ENCODE data around the gene EPS8.
A peak's percentile ranks its signal among the peaks of the same experiment; 100 is the strongest.

EPS8 gene

DNA sequence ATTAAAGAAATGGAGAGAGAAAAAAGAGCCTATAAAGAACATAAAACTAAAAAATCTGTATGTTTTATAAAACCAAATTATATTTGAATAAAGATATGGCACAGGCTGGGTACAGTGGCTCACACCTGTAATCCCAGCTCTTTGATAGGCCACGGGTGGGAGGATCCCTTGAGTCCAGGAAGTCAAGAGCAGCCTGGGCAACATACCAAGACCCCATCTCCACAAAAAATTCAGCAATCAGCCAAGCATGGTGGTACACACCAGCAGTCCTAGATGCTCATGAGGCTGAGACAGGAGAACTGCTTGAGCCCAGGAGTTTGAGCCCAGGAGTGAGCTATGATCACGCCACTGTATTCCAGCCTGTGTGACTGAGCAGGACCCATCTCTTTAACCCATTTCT lies 74.9 kb downstream of the EPS8 start:
- H3K4me3 ChIP-seq (ENCODE audit: low read depth, low read length): no peak overlapping the region
- DNase-seq (ENCODE audit: low read depth): no peak
- TF ChIP-seq, protein P1, sequence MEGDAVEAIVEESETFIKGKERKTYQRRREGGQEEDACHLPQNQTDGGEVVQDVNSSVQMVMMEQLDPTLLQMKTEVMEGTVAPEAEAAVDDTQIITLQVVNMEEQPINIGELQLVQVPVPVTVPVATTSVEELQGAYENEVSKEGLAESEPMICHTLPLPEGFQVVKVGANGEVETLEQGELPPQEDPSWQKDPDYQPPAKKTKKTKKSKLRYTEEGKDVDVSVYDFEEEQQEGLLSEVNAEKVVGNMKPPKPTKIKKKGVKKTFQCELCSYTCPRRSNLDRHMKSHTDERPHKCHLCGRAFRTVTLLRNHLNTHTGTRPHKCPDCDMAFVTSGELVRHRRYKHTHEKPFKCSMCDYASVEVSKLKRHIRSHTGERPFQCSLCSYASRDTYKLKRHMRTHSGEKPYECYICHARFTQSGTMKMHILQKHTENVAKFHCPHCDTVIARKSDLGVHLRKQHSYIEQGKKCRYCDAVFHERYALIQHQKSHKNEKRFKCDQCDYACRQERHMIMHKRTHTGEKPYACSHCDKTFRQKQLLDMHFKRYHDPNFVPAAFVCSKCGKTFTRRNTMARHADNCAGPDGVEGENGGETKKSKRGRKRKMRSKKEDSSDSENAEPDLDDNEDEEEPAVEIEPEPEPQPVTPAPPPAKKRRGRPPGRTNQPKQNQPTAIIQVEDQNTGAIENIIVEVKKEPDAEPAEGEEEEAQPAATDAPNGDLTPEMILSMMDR (IDR thresholded peaks at IDR 0.05; ENCODE audit: control insufficient read depth, extremely low read depth, insufficient read depth): no peak

DNA sequence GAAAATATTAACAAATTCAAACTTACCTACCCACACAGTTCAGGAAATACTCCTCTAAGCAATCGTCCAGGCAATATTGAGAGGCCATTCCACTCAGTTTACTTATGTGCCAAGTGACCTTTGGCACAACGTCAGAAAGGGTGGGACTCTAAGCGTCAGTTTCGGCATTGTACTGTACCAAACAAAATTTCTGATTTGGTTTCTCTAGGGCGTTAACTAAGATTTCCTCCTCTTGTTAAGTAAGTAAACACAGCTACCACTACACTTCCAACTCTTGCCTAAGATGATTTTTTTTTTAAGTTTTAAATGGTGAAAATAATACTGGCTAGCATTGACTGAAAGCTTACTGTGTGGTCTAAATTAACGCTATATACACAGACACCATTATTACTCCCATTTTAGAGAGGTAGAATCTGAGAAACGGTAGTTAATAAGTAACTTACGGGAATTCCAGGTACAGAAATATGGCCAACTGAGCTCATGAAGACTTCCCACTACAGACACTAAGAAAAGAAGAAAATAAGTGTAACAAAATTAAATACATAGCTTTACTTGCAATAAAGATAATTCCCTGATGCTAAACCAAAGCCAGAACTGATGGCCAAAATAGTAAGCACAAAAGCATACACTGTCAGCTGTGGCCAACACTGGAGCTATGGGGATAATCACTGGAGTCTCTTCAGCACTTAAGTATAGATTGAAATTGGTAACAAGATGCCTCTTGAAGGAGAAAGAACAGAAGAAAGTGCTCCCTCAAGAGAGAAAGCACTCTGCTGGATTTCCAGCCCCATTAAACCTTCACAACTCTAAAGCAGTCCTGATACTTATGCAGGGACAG lies 76.1 kb downstream of the EPS8 start:
- DNase-seq (ENCODE audit: low read depth): no peak
- TF ChIP-seq, protein P1 (IDR thresholded peaks at IDR 0.05; ENCODE audit: control insufficient read depth, extremely low read depth, insufficient read depth): no peak

DNA sequence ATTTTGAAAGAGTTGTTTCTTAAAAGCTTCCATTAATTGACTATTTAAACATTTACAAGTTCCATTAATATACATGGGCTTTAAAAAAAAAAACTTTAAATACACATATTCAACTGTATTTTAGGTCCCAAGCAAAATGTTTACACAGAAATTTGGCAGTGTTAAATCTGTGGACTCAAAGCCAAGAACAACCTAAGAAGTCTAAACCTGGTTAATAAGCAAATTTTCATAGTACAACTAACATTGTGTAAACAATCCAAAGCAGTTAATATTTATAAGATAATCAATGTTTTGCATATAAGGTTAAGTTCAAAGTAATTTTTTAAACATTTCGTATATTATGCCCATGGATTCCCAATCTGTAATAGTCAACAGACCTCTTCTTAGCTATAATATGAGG lies 77.0 kb downstream of the EPS8 start:
- no peak for DNase-seq (ENCODE audit: low read depth)
- no peak overlapping the region for H3K4me3 ChIP-seq (ENCODE audit: low read depth, low read length)
- TF ChIP-seq, protein P1 (IDR thresholded peaks at IDR 0.05; ENCODE audit: control insufficient read depth, extremely low read depth, insufficient read depth): no peak

More for the DNA sequence above, 76.1 kb downstream of the EPS8 start:
- no peak overlapping the region for H3K4me3 ChIP-seq (ENCODE audit: low read depth, low read length)

- H3K4me3 ChIP-seq (ENCODE audit: low read depth, low read length): no peak overlapping the region
- TF ChIP-seq, protein P1 (IDR thresholded peaks at IDR 0.05; ENCODE audit: control insufficient read depth, extremely low read depth, insufficient read depth): no peak
- peak; percentile 23 for DNase-seq (ENCODE audit: low read depth)
Observed at GRCh38 chr12:15710860-15711510, 78.2 kb downstream of the EPS8 start.

GRCh38 chr12:15709551-15709950 lies 79.6 kb downstream of the EPS8 start:
- H3K4me3 ChIP-seq (ENCODE audit: low read depth, low read length): no peak overlapping the region
- no peak for DNase-seq (ENCODE audit: low read depth)
- TF ChIP-seq, protein P1 (IDR thresholded peaks at IDR 0.05; ENCODE audit: control insufficient read depth, extremely low read depth, insufficient read depth): no peak

DNA sequence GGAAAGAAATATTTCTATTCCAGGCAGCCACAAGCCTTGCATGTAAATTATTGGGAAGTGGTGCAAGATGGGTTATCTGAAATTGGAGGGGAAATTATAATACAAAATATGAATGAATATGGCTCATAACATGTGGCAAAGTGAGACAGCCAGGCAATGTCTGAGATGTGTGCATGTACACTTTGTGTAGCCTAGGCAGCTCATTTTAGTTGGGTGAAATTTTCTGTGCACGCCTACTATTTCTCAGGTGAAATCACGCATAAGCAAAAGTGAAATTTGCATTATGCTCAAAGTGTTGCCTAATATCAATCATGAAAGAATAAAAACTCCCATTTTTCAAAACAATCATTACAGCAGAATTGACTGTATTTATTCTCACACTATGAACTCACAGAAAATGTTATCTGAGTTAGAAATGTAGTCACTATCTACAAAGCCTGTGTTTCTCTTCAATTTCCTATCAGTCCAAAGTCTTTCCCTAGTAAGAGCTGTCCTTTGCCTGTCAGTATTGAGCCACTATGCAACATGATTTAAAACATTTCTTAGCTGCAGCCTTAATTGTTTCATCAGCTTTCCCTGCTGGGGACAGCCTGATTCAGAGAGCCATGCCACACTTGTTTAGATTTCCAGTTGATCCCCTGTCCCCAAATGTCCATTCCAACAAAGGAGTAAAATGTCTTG lies 80.7 kb downstream of the EPS8 start:
- TF ChIP-seq, protein P1 (IDR thresholded peaks at IDR 0.05; ENCODE audit: control insufficient read depth, extremely low read depth, insufficient read depth): no peak
- DNase-seq (ENCODE audit: low read depth): no peak
- H3K4me3 ChIP-seq (ENCODE audit: low read depth, low read length): no peak overlapping the region

Measured in LNCaP clone FGC (cell line).